Endometrial microvascular endothelial cells (primary cell): ENCODE data around the gene ZNF79. TPM values are rescaled to one million over a fixed set of nuclear protein-coding genes. Genes with fewer than 3 reads are reported as not detected.
"Not testable (repeated sequence)": the region's sequence is repeated elsewhere in the genome, so short reads cannot be mapped to it uniquely, and the experiment has no call there.

Experiments
- in situ Hi-C: cut with HindIII; loops from 2 replicates; pipeline ENCODE4 v1.10.0; 2017; ENCODE audit warnings: low sequenced_read_pairs, low pct_unique_long_range_greater_than_20kb; ENCODE audit errors: inconsistent ontology term
- total RNA-seq: library from RNA; depleted of rRNA; stranded (reverse); fragments of >200 nt; gene quantifications from one replicate; pipeline ENCODE4 v1.2.3, GENCODE V29; 2015; ENCODE audit errors: inconsistent ontology term

Gene ZNF79
- total RNA-seq, 1 donor from 2014 or later = 6.9 TPM

- in situ Hi-C loops = no loop called here
These were observed 24.1 kb downstream of the ZNF79 start for GRCh38 chr9:127448112-127448805.

- in situ Hi-C loops = no loop called here
These were observed 25.3 kb downstream of the ZNF79 start for GRCh38 chr9:127449332-127449966.

- in situ Hi-C loops = no loop called here
These were observed 26.1 kb downstream of the ZNF79 start for GRCh38 chr9:127450243-127450760.

GRCh38 chr9:127450830-127451607 is 26.8 kb downstream of the ZNF79 start, which contains the start of the genes LRSAM1 and RPL12:
TSS of gene LRSAM1 (plus strand) at chr9:127451510. CDS start at chr9:127454528, 3,018 bp downstream.
TSS of gene RPL12 (minus strand) at chr9:127451406. CDS start at chr9:127451317, 89 bp downstream.
- in situ Hi-C loops = no loop called here

- in situ Hi-C loops = no loop called here
These were observed 27.4 kb downstream of the ZNF79 start for GRCh38 chr9:127451608-127451857.

GRCh38 chr9:127451858-127452656 is 27.9 kb downstream of the ZNF79 start:
- in situ Hi-C loops = no loop called here

- in situ Hi-C loops = no loop called here
These were observed 28.5 kb downstream of the ZNF79 start for GRCh38 chr9:127452691-127453090.

GRCh38 chr9:127455324-127455992 is 31.3 kb downstream of the ZNF79 start:
- in situ Hi-C loops = no loop called here

- in situ Hi-C loops = no loop called here
These were observed 33.2 kb downstream of the ZNF79 start for GRCh38 chr9:127457191-127457878.

GRCh38 chr9:127458921-127459320 is 34.7 kb downstream of the ZNF79 start:
- in situ Hi-C loops = no loop called here

- in situ Hi-C loops = no loop called here
These were observed 39.2 kb downstream of the ZNF79 start for GRCh38 chr9:127463382-127463781.

- in situ Hi-C loops = no loop called here
These were observed 39.7 kb downstream of the ZNF79 start for GRCh38 chr9:127463911-127464310.

- in situ Hi-C loops = not testable (repeated sequence)
These were observed 42.3 kb downstream of the ZNF79 start for GRCh38 chr9:127466407-127466917.

- in situ Hi-C loops = no loop called here
These were observed 43.4 kb downstream of the ZNF79 start for GRCh38 chr9:127467621-127468020.

GRCh38 chr9:127470662-127471061 is 46.5 kb downstream of the ZNF79 start:
- in situ Hi-C loops = no loop called here

- in situ Hi-C loops = no loop called here
These were observed 49.3 kb downstream of the ZNF79 start for GRCh38 chr9:127473501-127473900.

GRCh38 chr9:127473932-127474331 is 49.8 kb downstream of the ZNF79 start:
- in situ Hi-C loops = no loop called here

- in situ Hi-C loops = no loop called here
These were observed 50.4 kb downstream of the ZNF79 start for GRCh38 chr9:127474592-127474991.
